CD4-positive, alpha-beta T cell treated with Interleukin-4 for 1 hour (primary cell): ENCODE data around the gene CDKN2AIP.
"Not testable (repeated sequence)": the region's sequence is repeated elsewhere in the genome, so short reads cannot be mapped to it uniquely, and the experiment has no call there.

Experiments used
- DNase-seq, 2 donors: peaks; one replicate each; pipeline ENCODE4 v3.0.0-alpha.2; 2020 to 2022

CDKN2AIP gene

GRCh38 chr4:183449193-183449882 lies 4.9 kb downstream of the CDKN2AIP start:
- no peak for DNase-seq

- DNase-seq = no peak
Measured at GRCh38 chr4:183450108-183450507, 5.7 kb downstream of the CDKN2AIP start.

- no peak for DNase-seq
Measured at GRCh38 chr4:183455431-183456195, 11.2 kb downstream of the CDKN2AIP start.

- no peak for DNase-seq
Measured at GRCh38 chr4:183458005-183458404, 13.6 kb downstream of the CDKN2AIP start.

GRCh38 chr4:183463903-183464619 lies 19.6 kb downstream of the CDKN2AIP start:
- DNase-seq = not testable (repeated sequence)

GRCh38 chr4:183465879-183466278 lies 21.4 kb downstream of the CDKN2AIP start:
- not testable (repeated sequence) for DNase-seq

- no peak for DNase-seq
Measured at GRCh38 chr4:183467246-183467645, 22.8 kb downstream of the CDKN2AIP start.

- no peak for DNase-seq
Measured at GRCh38 chr4:183468210-183469095, 24.0 kb downstream of the CDKN2AIP start.

GRCh38 chr4:183469285-183469684 lies 24.8 kb downstream of the CDKN2AIP start:
- no peak for DNase-seq

GRCh38 chr4:183469936-183470335 lies 25.5 kb downstream of the CDKN2AIP start:
- no peak for DNase-seq

GRCh38 chr4:183470821-183471220 lies 26.4 kb downstream of the CDKN2AIP start:
- no peak for DNase-seq

GRCh38 chr4:183471946-183472708 lies 27.7 kb downstream of the CDKN2AIP start:
- DNase-seq = peak; percentile 69 to 75

GRCh38 chr4:183478123-183478522 lies 33.7 kb downstream of the CDKN2AIP start:
- no peak for DNase-seq

- no peak for DNase-seq
Measured at GRCh38 chr4:183478926-183479325, 34.5 kb downstream of the CDKN2AIP start.

GRCh38 chr4:183482515-183483095 lies 38.2 kb downstream of the CDKN2AIP start:
- not testable (repeated sequence) for DNase-seq

- DNase-seq = no peak
Measured at GRCh38 chr4:183483997-183484396, 39.6 kb downstream of the CDKN2AIP start.

GRCh38 chr4:183485411-183486160 lies 41.1 kb downstream of the CDKN2AIP start:
- DNase-seq = no peak

- no peak for DNase-seq
Measured at GRCh38 chr4:183492791-183493222, 48.4 kb downstream of the CDKN2AIP start.

GRCh38 chr4:183493246-183493645 lies 48.8 kb downstream of the CDKN2AIP start:
- no peak for DNase-seq

GRCh38 chr4:183495184-183495583 lies 50.7 kb downstream of the CDKN2AIP start:
- no peak for DNase-seq
